GM23248 (cell line): ENCODE data around the gene MMEL1.

ENCODE experiments used
- EZH2 ChIP-seq: fragments of 200-600 bp; sonication (generic); IDR thresholded peaks from 2 replicates; pipeline ENCODE4 v1.6.1; 2018; ENCODE audit warnings: antibody characterized with exemption, mild to moderate bottlenecking; ENCODE audit not compliant: insufficient read depth, poor library complexity, severe bottlenecking
- EZH2phosphoT487 ChIP-seq: fragments of 200-600 bp; sonication (generic); IDR thresholded peaks from 2 replicates; pipeline ENCODE4 v1.6.1; 2018; ENCODE audit warnings: antibody characterized with exemption, moderate library complexity, mild to moderate bottlenecking, low read depth; ENCODE audit not compliant: insufficient read depth

DNA sequence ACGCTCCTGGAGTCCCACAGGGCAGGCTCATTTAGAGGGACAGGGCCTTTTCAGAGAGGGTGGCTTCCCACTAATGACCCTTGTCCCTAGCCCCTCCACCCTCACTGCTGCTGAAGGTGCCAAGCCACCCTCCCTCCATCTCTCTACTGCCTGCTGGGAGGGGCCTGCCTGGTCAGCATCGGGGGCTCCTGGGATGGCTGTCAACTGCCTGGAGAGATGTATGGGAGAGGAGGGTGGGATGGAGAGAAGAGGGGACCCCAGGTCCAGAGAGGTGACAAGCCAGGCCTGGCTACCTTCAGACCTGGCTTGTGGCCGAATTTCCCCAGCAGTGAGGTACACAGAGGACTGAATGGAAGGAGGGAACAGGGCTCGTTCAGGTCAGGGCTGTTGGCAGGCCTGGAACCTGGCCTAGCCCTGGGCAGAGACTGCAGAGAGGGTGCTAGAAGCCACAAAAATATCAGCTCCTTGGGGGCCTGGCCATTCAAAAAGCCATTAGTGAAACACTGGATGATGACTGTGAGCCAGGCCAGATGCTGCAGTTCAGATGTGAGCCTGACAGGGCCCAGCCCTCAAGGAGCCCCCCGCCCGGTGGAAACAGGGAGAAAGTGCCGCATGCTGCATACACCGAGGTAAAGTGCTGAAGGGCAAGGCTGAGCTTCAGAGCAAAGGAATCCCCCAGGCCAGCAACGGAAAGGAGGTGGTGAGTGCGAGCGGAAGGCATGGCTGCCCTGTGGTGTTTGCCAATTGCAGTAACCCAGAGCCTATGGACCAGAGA lies 20.0 kb downstream of the MMEL1 start:
- TF ChIP-seq EZH2phosphoT487 (no peak), EZH2 (no peak)
